OCI-LY1 (cell line): ENCODE data around the gene OXLD1.

Source experiments
- EZH2 ChIP-seq: fragments of 200-600 bp; sonication (generic), shearing (Covaris generic); IDR thresholded peaks from 2 replicates; pipeline ENCODE4 v1.8.0; 2017; ENCODE audit warnings: borderline replicate concordance, mixed run types, mild to moderate bottlenecking, antibody characterized with exemption, low read length, moderate library complexity, mixed read lengths
- TF ChIP-seq, protein P1 (sequence below): fragments of 200-600 bp; sonication (generic), shearing (Covaris generic); IDR thresholded peaks from 2 replicates; pipeline ENCODE4 v1.5.1; 2017; ENCODE audit warnings: mild to moderate bottlenecking, antibody characterized with exemption, low read length, moderate library complexity, mixed read lengths

- TF ChIP-seq, protein P1, sequence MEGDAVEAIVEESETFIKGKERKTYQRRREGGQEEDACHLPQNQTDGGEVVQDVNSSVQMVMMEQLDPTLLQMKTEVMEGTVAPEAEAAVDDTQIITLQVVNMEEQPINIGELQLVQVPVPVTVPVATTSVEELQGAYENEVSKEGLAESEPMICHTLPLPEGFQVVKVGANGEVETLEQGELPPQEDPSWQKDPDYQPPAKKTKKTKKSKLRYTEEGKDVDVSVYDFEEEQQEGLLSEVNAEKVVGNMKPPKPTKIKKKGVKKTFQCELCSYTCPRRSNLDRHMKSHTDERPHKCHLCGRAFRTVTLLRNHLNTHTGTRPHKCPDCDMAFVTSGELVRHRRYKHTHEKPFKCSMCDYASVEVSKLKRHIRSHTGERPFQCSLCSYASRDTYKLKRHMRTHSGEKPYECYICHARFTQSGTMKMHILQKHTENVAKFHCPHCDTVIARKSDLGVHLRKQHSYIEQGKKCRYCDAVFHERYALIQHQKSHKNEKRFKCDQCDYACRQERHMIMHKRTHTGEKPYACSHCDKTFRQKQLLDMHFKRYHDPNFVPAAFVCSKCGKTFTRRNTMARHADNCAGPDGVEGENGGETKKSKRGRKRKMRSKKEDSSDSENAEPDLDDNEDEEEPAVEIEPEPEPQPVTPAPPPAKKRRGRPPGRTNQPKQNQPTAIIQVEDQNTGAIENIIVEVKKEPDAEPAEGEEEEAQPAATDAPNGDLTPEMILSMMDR: no peak
- TF ChIP-seq EZH2: no peak
These were observed 45.5 kb upstream of the OXLD1 start, which contains the start of gene SLC25A10 for GRCh38 chr17:81711814-81712467.
